ENCODE measurements around the gene LMAN1L. TPM values are rescaled to one million over a fixed set of nuclear protein-coding genes. Genes with fewer than 3 reads are reported as not detected.

The LMAN1L gene
- total RNA-seq, 1 experiment from 2014 or later, result not detected

DNA sequence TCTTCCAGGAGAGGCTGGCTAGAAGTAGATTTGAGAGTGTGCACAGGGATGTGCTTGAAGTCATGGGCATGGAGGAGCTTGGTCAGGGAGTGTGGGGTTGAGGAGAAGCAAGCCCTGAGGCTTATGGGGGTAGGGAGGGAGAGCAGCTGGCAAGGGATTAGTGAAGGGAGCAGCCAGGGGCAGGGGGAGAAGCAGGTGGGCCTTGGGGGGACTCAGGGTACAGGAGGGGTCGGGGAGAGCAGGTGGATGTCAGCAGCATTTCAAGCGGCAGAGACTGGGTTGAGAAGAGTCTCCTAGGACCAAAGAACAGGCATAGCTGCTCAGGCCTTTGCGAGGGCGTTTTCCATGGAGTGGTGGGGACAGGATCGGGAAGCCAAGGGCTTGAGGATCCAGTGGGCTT lies 3.4 kb upstream of the LMAN1L start:
- Histone ChIP-seq H2BK20ac (ENCODE audit: low read depth, low read length, poor library complexity, severe bottlenecking) (no peak overlapping the region), H3K14ac (ENCODE audit: insufficient read depth, low read length) (no peak overlapping the region), H3K56ac (ENCODE audit: insufficient read length, low read depth, low read length) (no peak overlapping the region), H2AK5ac (ENCODE audit: insufficient read length, low read length) (no peak overlapping the region), H4K5ac (ENCODE audit: insufficient read length, low read depth, low read length) (no peak overlapping the region), H2BK5ac (ENCODE audit: insufficient read length, low read length) (no peak overlapping the region), H3K9ac (ENCODE audit: extremely low read depth, insufficient read length, low read length) (no peak overlapping the region), H3K9me3 (ENCODE audit: control insufficient read depth, low read depth, low read length) (no peaks in the 10 kb centered on the region), H3K79me1 (ENCODE audit: insufficient read depth, low read depth, low read length, poor library complexity, severe bottlenecking) (no peaks in the 10 kb centered on the region), H3K4me1 (ENCODE audit: insufficient read depth, low read length) (no peaks in the 10 kb centered on the region), H4K91ac (ENCODE audit: insufficient read length, low read depth, low read length) (no peak overlapping the region), H3K18ac (ENCODE audit: insufficient read length, low read depth, low read length) (no peak overlapping the region), H3K27ac (ENCODE audit: insufficient read length, low read depth, low read length) (no peak overlapping the region), H3K4me2 (ENCODE audit: insufficient read depth, insufficient read length, low read length) (no peak overlapping the region), H3K4ac (ENCODE audit: low read depth, low read length) (no peak overlapping the region), H2BK120ac (ENCODE audit: low read depth, low read length, poor library complexity, severe bottlenecking) (no peak overlapping the region), H2AFZ (ENCODE audit: low read length) (no peak overlapping the region), H2BK12ac (ENCODE audit: insufficient read length, low read depth, low read length) (no peak overlapping the region), H4K8ac (replicated peaks; ENCODE audit: insufficient read length, low read depth, low read length) (no peak overlapping the region), H3K27me3 (ENCODE audit: insufficient read depth, low read length) (no peaks in the 10 kb centered on the region), H3K23me2 (ENCODE audit: insufficient read length, low read depth, low read length, poor library complexity, severe bottlenecking) (no peaks in the 10 kb centered on the region), H2BK15ac (ENCODE audit: low read depth, low read length) (no peak overlapping the region), H3T11ph (ENCODE audit: low read length) (no peak overlapping the region), H3K79me2 (ENCODE audit: insufficient read depth, low read length) (no peaks in the 10 kb centered on the region), H3K23ac (ENCODE audit: insufficient read length, low read depth, low read length) (no peak overlapping the region), H4K20me1 (ENCODE audit: control insufficient read depth, insufficient read depth, insufficient read length) (no peaks in the 10 kb centered on the region)
- Mint-ChIP-seq H3K4me3 (peak overlapping the region in 1 of 2 experiments; percentile 12; a peak in 1 of 5 replicates), H3K4me1 (peaks cover 9 to 16% of the 10 kb centered on the region in 2 experiments), H3K27me3 (ENCODE audit: low read depth) (peaks cover 8% of the 10 kb centered on the region), H3K36me3 (ENCODE audit: insufficient read depth in 1 of 3, low read depth in 3 of 3) (peaks cover under 1 to 2% (median 1%) of the 10 kb centered on the region in 3 experiments; a peak in 4 of 7 replicates), H3K9me3 (no peaks in the 10 kb centered on the region), H3K27ac (peak overlapping the region in 2 of 3 experiments; percentile 16 to 30; a peak in 2 of 7 replicates)
- TF ChIP-seq, protein P1, sequence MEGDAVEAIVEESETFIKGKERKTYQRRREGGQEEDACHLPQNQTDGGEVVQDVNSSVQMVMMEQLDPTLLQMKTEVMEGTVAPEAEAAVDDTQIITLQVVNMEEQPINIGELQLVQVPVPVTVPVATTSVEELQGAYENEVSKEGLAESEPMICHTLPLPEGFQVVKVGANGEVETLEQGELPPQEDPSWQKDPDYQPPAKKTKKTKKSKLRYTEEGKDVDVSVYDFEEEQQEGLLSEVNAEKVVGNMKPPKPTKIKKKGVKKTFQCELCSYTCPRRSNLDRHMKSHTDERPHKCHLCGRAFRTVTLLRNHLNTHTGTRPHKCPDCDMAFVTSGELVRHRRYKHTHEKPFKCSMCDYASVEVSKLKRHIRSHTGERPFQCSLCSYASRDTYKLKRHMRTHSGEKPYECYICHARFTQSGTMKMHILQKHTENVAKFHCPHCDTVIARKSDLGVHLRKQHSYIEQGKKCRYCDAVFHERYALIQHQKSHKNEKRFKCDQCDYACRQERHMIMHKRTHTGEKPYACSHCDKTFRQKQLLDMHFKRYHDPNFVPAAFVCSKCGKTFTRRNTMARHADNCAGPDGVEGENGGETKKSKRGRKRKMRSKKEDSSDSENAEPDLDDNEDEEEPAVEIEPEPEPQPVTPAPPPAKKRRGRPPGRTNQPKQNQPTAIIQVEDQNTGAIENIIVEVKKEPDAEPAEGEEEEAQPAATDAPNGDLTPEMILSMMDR (conservative IDR thresholded peaks at IDR 0.05), result 0 out of 3 replicates have a peak, but pooled peaks have one; percentile 2
- no peak for DNase-seq
- no CpG with 5 or more reads among the region's 5 CpGs for WGBS (ENCODE audit: extremely low coverage, insufficient read length, low lambda C conversion rate)

Measured in H9 (cell line).